AG08395 (cell line): ENCODE data around the gene ZEB1.
"Not testable (repeated sequence)": the region's sequence is repeated elsewhere in the genome, so short reads cannot be mapped to it uniquely, and the experiment has no call there.

Experiments
- DNase-seq: peaks from one replicate; pipeline ENCODE4 v3.0.0; 2012; ENCODE audit warnings: mixed read lengths, low spot score

Gene ZEB1

GRCh38 chr10:31422634-31423033 is 103.6 kb downstream of the ZEB1 start:
- DNase-seq, result no peak

GRCh38 chr10:31424473-31424872 is 105.5 kb downstream of the ZEB1 start:
- DNase-seq, result no peak

GRCh38 chr10:31426401-31426800 is 107.4 kb downstream of the ZEB1 start:
- peak; percentile 32 for DNase-seq

GRCh38 chr10:31427334-31427733 is 108.3 kb downstream of the ZEB1 start:
- DNase-seq, result not testable (repeated sequence)

- not testable (repeated sequence) for DNase-seq
These were observed 109.5 kb downstream of the ZEB1 start for GRCh38 chr10:31428499-31428898.

- no peak for DNase-seq
These were observed 112.0 kb downstream of the ZEB1 start for GRCh38 chr10:31431021-31431420.

GRCh38 chr10:31437959-31438358 is 118.9 kb downstream of the ZEB1 start:
- DNase-seq, result no peak

GRCh38 chr10:31451766-31452165 is 132.8 kb downstream of the ZEB1 start:
- DNase-seq, result no peak

- DNase-seq, result no peak
These were observed 137.5 kb downstream of the ZEB1 start for GRCh38 chr10:31456468-31456867.

- DNase-seq, result no peak
These were observed 138.8 kb downstream of the ZEB1 start for GRCh38 chr10:31457858-31458257.

- no peak for DNase-seq
These were observed 140.0 kb downstream of the ZEB1 start for GRCh38 chr10:31458974-31459373.

GRCh38 chr10:31460242-31460641 is 141.2 kb downstream of the ZEB1 start:
- no peak for DNase-seq

- no peak for DNase-seq
These were observed 145.5 kb downstream of the ZEB1 start for GRCh38 chr10:31464552-31464951.

- DNase-seq, result no peak
These were observed 147.3 kb downstream of the ZEB1 start for GRCh38 chr10:31466313-31466712.

GRCh38 chr10:31467791-31468535 is 148.9 kb downstream of the ZEB1 start:
- no peak for DNase-seq

GRCh38 chr10:31468536-31468859 is 149.5 kb downstream of the ZEB1 start:
- DNase-seq, result no peak

GRCh38 chr10:31475519-31475918 is 156.5 kb downstream of the ZEB1 start:
- DNase-seq, result no peak

- no peak for DNase-seq
These were observed 157.1 kb downstream of the ZEB1 start for GRCh38 chr10:31476088-31476487.

GRCh38 chr10:31477584-31477983 is 158.6 kb downstream of the ZEB1 start:
- no peak for DNase-seq

- DNase-seq, result no peak
These were observed 160.7 kb downstream of the ZEB1 start for GRCh38 chr10:31479752-31480151.

GRCh38 chr10:31483546-31483945 is 164.5 kb downstream of the ZEB1 start:
- no peak for DNase-seq

GRCh38 chr10:31484431-31485135 is 165.6 kb downstream of the ZEB1 start:
- no peak for DNase-seq

GRCh38 chr10:31490858-31491504 is 172.0 kb downstream of the ZEB1 start:
- peak; percentile 24 for DNase-seq
